HT1080 (cell line): ENCODE results near the gene LANCL1. TPM values are rescaled to one million over a fixed set of nuclear protein-coding genes. Genes with fewer than 3 reads are reported as not detected.

ENCODE experiments used
- DNase-seq: peaks from one replicate; pipeline ENCODE4 v3.0.0-alpha.2; 2015; ENCODE audit warnings: low read depth
- total RNA-seq: library from RNA; depleted of rRNA; stranded (reverse); fragments of >200 nt; shearing (Covaris generic); gene quantifications from 2 replicates; pipeline ENCODE4 v1.2.3, GENCODE V29; 2014; rRNA removed

LANCL1 gene
- total RNA-seq, 1 experiment from 2014 or later, result 38.3 TPM

DNA sequence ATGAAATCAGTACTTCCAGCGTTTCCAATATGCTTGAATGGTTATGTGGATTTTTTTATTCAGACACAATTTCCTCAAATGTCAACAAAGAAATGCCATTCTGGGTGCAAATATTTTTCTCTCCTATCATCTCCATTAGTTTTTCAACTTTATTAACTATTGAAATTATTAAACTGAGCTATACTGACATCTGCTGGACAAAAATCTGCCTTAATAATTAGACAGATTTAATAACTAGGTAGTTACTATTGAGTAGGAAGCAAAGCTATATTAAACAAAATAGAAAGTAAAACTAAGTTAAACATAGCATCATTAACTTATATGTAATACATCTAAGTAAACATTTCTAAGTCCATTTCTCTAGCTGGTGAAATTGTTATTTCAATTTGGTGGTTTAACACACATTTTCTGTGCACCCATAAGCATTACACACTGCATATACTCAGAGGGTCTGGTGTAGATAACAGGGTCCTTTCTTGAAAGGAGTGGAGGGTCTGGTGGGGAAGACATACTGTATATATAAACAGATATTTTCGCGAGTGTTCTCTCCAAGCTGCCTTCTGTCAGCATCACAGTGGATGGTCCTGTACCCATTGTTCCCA is 77.0 kb downstream of the LANCL1 start:
- DNase-seq, result no peak

- DNase-seq, result no peak
Measured at GRCh38 chr2:210392469-210392881, 84.1 kb downstream of the LANCL1 start.

GRCh38 chr2:210389856-210390255 is 86.7 kb downstream of the LANCL1 start:
- DNase-seq, result no peak

DNA sequence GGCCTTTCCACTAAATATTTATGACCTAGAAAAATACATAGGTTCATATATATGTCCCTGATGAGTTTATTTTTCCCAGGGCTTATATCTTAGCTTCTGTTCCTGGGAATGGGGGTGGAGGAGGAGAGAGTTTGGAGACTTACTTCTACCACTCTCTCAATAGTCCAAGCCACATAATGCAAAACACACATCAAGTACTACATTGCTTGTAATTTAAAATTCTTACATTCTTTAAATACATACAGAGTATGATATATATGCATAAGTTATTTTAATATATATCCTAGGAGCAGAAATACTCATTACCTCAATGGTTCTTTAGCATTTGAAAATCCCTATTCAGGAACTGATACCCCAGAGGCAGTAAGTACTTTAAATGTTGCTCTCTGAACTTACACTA is 88.4 kb downstream of the LANCL1 start:
- no peak for DNase-seq

GRCh38 chr2:210387074-210387473 is 89.5 kb downstream of the LANCL1 start:
- no peak for DNase-seq

Other genes starting within 250 kb of the LANCL1 start
- 0.30 TPM in 1 of 2 replicates, not detected in the other for gene MYL1, start 161.6 kb downstream of the LANCL1 start, total RNA-seq
- 13.8 and 17.4 TPM in 2 replicates for gene CPS1, start 79.8 kb upstream of the LANCL1 start, total RNA-seq